Measurements from ENCODE around the gene ARL15. TPM values are rescaled to one million over a fixed set of nuclear protein-coding genes. Genes with fewer than 3 reads are reported as not detected.

The ARL15 gene
- total RNA-seq, 1 donor from 2014 or later, result 14.0 TPM

DNA sequence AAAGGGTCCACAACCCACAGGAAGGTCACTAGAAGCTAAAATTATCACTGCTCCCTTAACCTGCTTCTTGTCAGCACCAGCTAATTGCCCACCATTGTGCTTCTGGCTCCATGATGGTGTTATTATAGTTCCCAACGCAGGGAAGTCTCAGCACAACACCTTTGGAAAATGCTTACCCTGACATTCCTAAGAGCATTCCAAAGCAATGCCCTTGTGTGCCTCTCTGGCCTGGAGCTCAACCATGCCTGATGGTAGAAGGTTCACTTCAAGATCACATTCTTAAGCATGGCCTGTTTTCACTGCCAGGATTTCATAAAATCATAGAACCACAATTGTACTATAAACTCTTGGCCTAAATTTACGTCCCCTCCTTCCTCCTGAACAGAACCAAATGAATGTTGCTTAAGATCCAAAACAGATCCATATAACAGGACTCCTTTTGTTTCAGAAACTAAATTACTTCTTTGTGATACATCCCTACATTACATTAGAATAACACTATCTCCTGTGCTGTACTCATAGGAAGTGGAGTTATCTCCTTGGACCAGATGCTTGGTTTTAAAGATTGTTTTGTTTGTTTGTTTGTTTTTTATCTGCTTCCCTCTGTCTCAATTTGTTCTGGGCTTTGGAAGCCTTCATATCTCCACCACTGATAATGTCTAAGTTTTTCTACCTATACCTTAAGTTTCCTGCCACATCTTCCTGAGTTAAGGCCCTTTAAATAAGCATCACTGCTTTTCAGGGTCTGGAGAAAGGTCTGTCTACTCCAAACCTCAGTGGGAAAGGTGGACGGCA, 32.1 kb downstream of the ARL15 start:
- H3K27ac Mint-ChIP-seq (ENCODE audit: unreplicated experiment), result no peak overlapping the region
- peaks cover 9% of the 10 kb centered on the region for H3K4me1 Mint-ChIP-seq (ENCODE audit: low read depth)
- no peak overlapping the region for H3K4me3 Mint-ChIP-seq (ENCODE audit: unreplicated experiment)
- H3K9me3 Mint-ChIP-seq (ENCODE audit: low read depth), result peaks cover 2% of the 10 kb centered on the region
- no peaks in the 10 kb centered on the region for H3K27me3 Mint-ChIP-seq (ENCODE audit: low read depth)
- H3K36me3 Mint-ChIP-seq (ENCODE audit: low read depth), result peaks cover 2% of the 10 kb centered on the region
- no peak for DNase-seq (ENCODE audit: low spot score)
- TF ChIP-seq, protein P1, sequence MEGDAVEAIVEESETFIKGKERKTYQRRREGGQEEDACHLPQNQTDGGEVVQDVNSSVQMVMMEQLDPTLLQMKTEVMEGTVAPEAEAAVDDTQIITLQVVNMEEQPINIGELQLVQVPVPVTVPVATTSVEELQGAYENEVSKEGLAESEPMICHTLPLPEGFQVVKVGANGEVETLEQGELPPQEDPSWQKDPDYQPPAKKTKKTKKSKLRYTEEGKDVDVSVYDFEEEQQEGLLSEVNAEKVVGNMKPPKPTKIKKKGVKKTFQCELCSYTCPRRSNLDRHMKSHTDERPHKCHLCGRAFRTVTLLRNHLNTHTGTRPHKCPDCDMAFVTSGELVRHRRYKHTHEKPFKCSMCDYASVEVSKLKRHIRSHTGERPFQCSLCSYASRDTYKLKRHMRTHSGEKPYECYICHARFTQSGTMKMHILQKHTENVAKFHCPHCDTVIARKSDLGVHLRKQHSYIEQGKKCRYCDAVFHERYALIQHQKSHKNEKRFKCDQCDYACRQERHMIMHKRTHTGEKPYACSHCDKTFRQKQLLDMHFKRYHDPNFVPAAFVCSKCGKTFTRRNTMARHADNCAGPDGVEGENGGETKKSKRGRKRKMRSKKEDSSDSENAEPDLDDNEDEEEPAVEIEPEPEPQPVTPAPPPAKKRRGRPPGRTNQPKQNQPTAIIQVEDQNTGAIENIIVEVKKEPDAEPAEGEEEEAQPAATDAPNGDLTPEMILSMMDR (IDR thresholded peaks at IDR 0.05), result no peak

DNA sequence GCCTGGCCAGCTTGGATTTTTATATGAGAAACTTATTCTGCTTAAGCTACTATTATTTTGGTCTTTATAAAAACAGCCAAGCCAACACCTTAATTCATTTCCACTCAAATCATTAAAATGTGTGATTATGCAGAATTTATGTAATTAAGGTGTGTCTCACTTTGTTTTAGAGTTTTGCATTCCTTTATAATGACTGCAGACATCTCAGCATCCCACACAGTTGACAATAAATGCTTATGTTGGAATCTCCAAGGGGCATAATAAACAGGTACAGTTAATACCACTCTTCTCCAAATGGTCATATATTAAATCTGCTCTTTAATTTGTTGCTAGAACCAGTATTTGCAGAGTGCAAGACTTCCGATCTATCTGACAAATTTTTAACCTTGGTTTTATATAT, 34.3 kb downstream of the ARL15 start:
- peaks cover 9% of the 10 kb centered on the region for H3K4me1 Mint-ChIP-seq (ENCODE audit: low read depth)
- no peak overlapping the region for H3K4me3 Mint-ChIP-seq (ENCODE audit: unreplicated experiment)
- TF ChIP-seq, protein P1 (IDR thresholded peaks at IDR 0.05), result no peak

GRCh38 chr5:54275361-54275760, 35.0 kb downstream of the ARL15 start:
- Mint-ChIP-seq H3K27ac (ENCODE audit: unreplicated experiment) (no peak overlapping the region), H3K27me3 (ENCODE audit: low read depth) (no peaks in the 10 kb centered on the region), H3K4me3 (ENCODE audit: unreplicated experiment) (no peak overlapping the region)

More for the DNA sequence above, 34.3 kb downstream of the ARL15 start:
- Mint-ChIP-seq H3K36me3 (ENCODE audit: low read depth) (peaks cover 2% of the 10 kb centered on the region), H3K9me3 (ENCODE audit: low read depth) (peaks cover 2% of the 10 kb centered on the region), H3K27me3 (ENCODE audit: low read depth) (no peaks in the 10 kb centered on the region), H3K27ac (ENCODE audit: unreplicated experiment) (no peak overlapping the region)
- DNase-seq (ENCODE audit: low spot score), result no peak

DNA sequence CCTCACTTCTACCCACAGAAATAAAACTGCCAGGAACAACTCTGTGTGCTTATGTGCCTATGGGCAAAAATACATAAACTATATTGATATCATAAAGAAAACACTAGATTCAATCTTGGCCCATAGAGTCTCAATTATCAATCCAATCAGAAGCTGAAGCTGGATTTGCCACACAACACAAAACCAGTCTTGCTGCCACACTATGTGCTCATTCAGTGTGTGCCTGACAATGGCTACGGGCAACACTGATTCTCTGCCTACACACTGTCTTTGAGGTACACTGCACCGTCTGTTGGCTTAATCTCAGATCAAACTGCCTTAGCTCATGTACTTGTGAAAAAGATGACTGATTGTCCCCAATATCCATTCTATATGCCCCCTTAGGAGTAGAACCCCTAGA, 35.4 kb downstream of the ARL15 start:
- TF ChIP-seq, protein P1 (IDR thresholded peaks at IDR 0.05), result no peak
- no peak for DNase-seq (ENCODE audit: low spot score)
- Mint-ChIP-seq H3K36me3 (ENCODE audit: low read depth) (no peaks in the 10 kb centered on the region), H3K27me3 (ENCODE audit: low read depth) (no peaks in the 10 kb centered on the region), H3K27ac (ENCODE audit: unreplicated experiment) (no peak overlapping the region), H3K9me3 (ENCODE audit: low read depth) (no peaks in the 10 kb centered on the region), H3K4me3 (ENCODE audit: unreplicated experiment) (no peak overlapping the region), H3K4me1 (ENCODE audit: low read depth) (peaks cover 9% of the 10 kb centered on the region)

More at GRCh38 chr5:54275361-54275760, 35.0 kb downstream of the ARL15 start:
- TF ChIP-seq, protein P1 (IDR thresholded peaks at IDR 0.05), result no peak
- H3K4me1 Mint-ChIP-seq (ENCODE audit: low read depth), result peaks cover 9% of the 10 kb centered on the region
- peaks cover 2% of the 10 kb centered on the region for H3K36me3 Mint-ChIP-seq (ENCODE audit: low read depth)
- H3K9me3 Mint-ChIP-seq (ENCODE audit: low read depth), result peaks cover 2% of the 10 kb centered on the region
- no peak for DNase-seq (ENCODE audit: low spot score)

DNA sequence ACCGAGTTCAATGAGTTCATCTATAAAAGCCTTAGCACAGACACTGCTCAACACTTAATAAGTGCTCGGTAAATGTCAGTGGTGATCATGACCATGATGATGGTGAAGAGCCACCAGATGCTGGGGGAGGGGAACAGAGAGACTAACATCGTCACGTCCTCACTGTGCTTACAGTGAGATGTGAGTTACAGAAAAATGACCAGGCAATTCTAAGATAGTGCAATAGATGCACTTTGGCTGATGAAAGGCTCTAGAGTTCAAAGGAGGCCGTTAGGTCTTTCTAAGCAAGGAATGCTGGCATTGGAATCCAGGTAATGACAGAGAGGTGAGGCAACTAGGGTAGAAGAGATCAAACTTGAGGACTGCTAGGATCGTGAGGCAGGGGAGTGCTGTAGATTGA, 36.7 kb downstream of the ARL15 start:
- Mint-ChIP-seq H3K4me3 (ENCODE audit: unreplicated experiment) (no peak overlapping the region), H3K27ac (ENCODE audit: unreplicated experiment) (no peak overlapping the region), H3K36me3 (ENCODE audit: low read depth) (no peaks in the 10 kb centered on the region), H3K9me3 (ENCODE audit: low read depth) (no peaks in the 10 kb centered on the region), H3K4me1 (ENCODE audit: low read depth) (peaks cover 9% of the 10 kb centered on the region), H3K27me3 (ENCODE audit: low read depth) (no peaks in the 10 kb centered on the region)
- DNase-seq (ENCODE audit: low spot score), result no peak
- TF ChIP-seq, protein P1 (IDR thresholded peaks at IDR 0.05), result no peak

Measured in chondrocyte (in vitro differentiated cells).